ENCODE results near the gene GALNT6. TPM values are rescaled to one million over a fixed set of nuclear protein-coding genes. Genes with fewer than 3 reads are reported as not detected.

GALNT6 gene
- total and polyA plus RNA-seq, 2 of the 13 experiments (the other 11 are each of a cell fraction or from before 2014, with no cell fraction given): 1.0 to 1.1 TPM

DNA sequence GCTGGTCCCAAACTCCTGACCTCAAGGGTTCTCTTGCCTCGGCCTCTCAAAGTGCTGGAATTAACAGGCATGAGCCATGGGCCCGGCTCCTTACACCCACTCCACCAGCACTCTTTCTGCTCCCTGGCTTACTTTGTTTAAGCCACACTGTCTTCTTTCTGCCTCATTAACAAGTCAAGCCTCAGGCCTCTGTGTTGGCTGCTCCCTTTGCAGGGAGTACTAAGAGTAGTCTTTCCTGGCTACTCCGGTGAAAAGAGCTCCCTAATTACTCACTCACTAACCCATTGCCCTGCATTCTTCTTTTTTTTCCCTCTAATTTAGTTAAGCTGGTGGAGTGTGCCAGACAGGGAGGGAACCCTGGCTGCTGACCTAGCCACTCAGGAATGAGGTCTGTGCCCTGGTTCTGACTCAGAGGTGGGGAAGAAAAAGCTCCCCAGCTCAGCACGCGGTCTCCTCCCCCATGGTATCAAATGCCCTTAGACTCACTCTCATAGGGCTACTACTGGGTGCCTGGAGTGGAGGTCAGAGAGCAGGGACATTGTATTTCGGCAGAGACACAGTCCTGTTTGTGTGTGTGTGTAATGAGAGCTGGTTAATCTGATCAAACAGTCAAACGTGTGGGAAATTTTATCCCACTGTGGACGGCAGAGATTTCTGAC is 19.8 kb downstream of the GALNT6 start (continued):
- TF ChIP-seq, protein P1, sequence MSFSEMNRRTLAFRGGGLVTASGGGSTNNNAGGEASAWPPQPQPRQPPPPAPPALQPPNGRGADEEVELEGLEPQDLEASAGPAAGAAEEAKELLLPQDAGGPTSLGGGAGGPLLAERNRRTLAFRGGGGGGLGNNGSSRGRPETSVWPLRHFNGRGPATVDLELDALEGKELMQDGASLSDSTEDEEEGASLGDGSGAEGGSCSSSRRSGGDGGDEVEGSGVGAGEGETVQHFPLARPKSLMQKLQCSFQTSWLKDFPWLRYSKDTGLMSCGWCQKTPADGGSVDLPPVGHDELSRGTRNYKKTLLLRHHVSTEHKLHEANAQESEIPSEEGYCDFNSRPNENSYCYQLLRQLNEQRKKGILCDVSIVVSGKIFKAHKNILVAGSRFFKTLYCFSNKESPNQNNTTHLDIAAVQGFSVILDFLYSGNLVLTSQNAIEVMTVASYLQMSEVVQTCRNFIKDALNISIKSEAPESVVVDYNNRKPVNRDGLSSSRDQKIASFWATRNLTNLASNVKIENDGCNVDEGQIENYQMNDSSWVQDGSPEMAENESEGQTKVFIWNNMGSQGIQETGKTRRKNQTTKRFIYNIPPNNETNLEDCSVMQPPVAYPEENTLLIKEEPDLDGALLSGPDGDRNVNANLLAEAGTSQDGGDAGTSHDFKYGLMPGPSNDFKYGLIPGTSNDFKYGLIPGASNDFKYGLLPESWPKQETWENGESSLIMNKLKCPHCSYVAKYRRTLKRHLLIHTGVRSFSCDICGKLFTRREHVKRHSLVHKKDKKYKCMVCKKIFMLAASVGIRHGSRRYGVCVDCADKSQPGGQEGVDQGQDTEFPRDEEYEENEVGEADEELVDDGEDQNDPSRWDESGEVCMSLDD (CRISPR knock-in tag; IDR thresholded peaks at IDR 0.05; ENCODE audit: borderline replicate concordance): no peak
- peak; percentile 52 for TF ChIP-seq TEAD3 (CRISPR knock-in tag; optimal IDR thresholded peaks at IDR 0.05; ENCODE audit: borderline replicate concordance)
- TF ChIP-seq ZNF543 (CRISPR knock-in tag; IDR thresholded peaks at IDR 0.05): no peak
- TF ChIP-seq SP4 (CRISPR knock-in tag; IDR thresholded peaks at IDR 0.05): 0 out of 2 replicates have a peak, but pooled peaks have one; percentile 26
- TF ChIP-seq, protein P2, sequence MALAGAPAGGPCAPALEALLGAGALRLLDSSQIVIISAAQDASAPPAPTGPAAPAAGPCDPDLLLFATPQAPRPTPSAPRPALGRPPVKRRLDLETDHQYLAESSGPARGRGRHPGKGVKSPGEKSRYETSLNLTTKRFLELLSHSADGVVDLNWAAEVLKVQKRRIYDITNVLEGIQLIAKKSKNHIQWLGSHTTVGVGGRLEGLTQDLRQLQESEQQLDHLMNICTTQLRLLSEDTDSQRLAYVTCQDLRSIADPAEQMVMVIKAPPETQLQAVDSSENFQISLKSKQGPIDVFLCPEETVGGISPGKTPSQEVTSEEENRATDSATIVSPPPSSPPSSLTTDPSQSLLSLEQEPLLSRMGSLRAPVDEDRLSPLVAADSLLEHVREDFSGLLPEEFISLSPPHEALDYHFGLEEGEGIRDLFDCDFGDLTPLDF (CRISPR knock-in tag; IDR thresholded peaks at IDR 0.05): no peak
- TF ChIP-seq ZNF407 (CRISPR knock-in tag; IDR thresholded peaks at IDR 0.05; ENCODE audit: not compliant biosample characterization): no peak
- TF ChIP-seq, protein P3, sequence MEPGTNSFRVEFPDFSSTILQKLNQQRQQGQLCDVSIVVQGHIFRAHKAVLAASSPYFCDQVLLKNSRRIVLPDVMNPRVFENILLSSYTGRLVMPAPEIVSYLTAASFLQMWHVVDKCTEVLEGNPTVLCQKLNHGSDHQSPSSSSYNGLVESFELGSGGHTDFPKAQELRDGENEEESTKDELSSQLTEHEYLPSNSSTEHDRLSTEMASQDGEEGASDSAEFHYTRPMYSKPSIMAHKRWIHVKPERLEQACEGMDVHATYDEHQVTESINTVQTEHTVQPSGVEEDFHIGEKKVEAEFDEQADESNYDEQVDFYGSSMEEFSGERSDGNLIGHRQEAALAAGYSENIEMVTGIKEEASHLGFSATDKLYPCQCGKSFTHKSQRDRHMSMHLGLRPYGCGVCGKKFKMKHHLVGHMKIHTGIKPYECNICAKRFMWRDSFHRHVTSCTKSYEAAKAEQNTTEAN (CRISPR knock-in tag; conservative IDR thresholded peaks at IDR 0.05): no peak
- no peak for TF ChIP-seq BRD4 (CRISPR knock-in tag; IDR thresholded peaks at IDR 0.05)
- TF ChIP-seq SIX1 (CRISPR knock-in tag; IDR thresholded peaks at IDR 0.05; ENCODE audit: borderline replicate concordance): peak; percentile 72
- TF ChIP-seq NFKB2 (CRISPR knock-in tag; IDR thresholded peaks at IDR 0.05; ENCODE audit: borderline replicate concordance): no peak
- TF ChIP-seq PPARG (CRISPR knock-in tag; conservative IDR thresholded peaks at IDR 0.05): 0 out of 2 replicates have a peak, but pooled peaks have one; percentile 23
- no peak for TF ChIP-seq SP1 (IDR thresholded peaks at IDR 0.05)
- no peak for TF ChIP-seq SP1 (CRISPR knock-in tag; IDR thresholded peaks at IDR 0.05)
- TF ChIP-seq BHLHE40 (IDR thresholded peaks at IDR 0.05; ENCODE audit: low read length): no peak
- TF ChIP-seq MBNL3 (CRISPR knock-in tag; conservative IDR thresholded peaks at IDR 0.05): no peak
- peak; percentile 24; the same call in 1 of the 2 replicates for TF ChIP-seq RARA (CRISPR knock-in tag; IDR thresholded peaks at IDR 0.05)
- TF ChIP-seq ARNT2 (CRISPR knock-in tag; IDR thresholded peaks at IDR 0.05; ENCODE audit: low read depth): no peak

Measured in HepG2 (cell line).